SK-N-SH (cell line): Measurements from ENCODE around the gene MBD3L4.

Experiments
- EP300 ChIP-seq, 2 experiments: IDR thresholded peaks; 2 replicates each; pipeline versions ENCODE4 v1.4.0 to v1.6.1; 2012; ENCODE audit warnings: borderline replicate concordance in 1 of 2, low read depth in 1 of 2, low read length in 1 of 2
- FOSL2 ChIP-seq: IDR thresholded peaks from 2 replicates; pipeline ENCODE4 v1.4.0; 2012; ENCODE audit warnings: low read depth, mild to moderate bottlenecking, moderate library complexity, borderline replicate concordance
- GATA2 ChIP-seq: sonication (generic); formaldehyde crosslinking; IDR thresholded peaks from 2 replicates; pipeline ENCODE4 v1.5.0; 2020; ENCODE audit warnings: mild to moderate bottlenecking, missing genetic modification reagents
- MEF2A ChIP-seq: IDR thresholded peaks from 2 replicates; pipeline ENCODE4 v1.4.0; 2012; ENCODE audit warnings: low read depth, borderline replicate concordance
- MXI1 ChIP-seq: IDR thresholded peaks from 2 replicates; pipeline ENCODE4 v1.6.1; 2012; ENCODE audit warnings: mild to moderate bottlenecking, low read depth, low read length, improper control_type of control experiment
- POLR2AphosphoS5 ChIP-seq: IDR thresholded peaks from 2 replicates; pipeline ENCODE4 v1.6.1; 2012; ENCODE audit warnings: low read depth, low read length
- RAD21 ChIP-seq: IDR thresholded peaks from 2 replicates; pipeline ENCODE4 v1.6.1; 2012; ENCODE audit warnings: mild to moderate bottlenecking, low read length
- RCOR1 ChIP-seq: fragments of 150-350 bp; IDR thresholded peaks from 2 replicates; pipeline ENCODE4 v1.6.1; 2017; ENCODE audit warnings: antibody characterized with exemption, low read length
- REST ChIP-seq: IDR thresholded peaks from 2 replicates; pipeline ENCODE4 v1.6.1; 2012; ENCODE audit warnings: mild to moderate bottlenecking, low read depth, low read length, moderate library complexity
- RFX5 ChIP-seq: IDR thresholded peaks from 2 replicates; pipeline ENCODE4 v1.6.1; 2012; ENCODE audit warnings: mild to moderate bottlenecking, improper control_type of control experiment, low read length
- SIN3A ChIP-seq: IDR thresholded peaks from 2 replicates; pipeline ENCODE4 v1.6.1; 2012; ENCODE audit warnings: low read depth, mild to moderate bottlenecking, low read length, moderate library complexity, borderline replicate concordance
- TCF12 ChIP-seq: IDR thresholded peaks from 2 replicates; pipeline ENCODE4 v1.4.0; 2012
- TF ChIP-seq, protein P1 (sequence below): fragments of 200-600 bp; sonication (generic); IDR thresholded peaks from 2 replicates; pipeline ENCODE4 v1.6.1; 2017; ENCODE audit warnings: antibody characterized with exemption, mild to moderate bottlenecking, moderate library complexity

DNA sequence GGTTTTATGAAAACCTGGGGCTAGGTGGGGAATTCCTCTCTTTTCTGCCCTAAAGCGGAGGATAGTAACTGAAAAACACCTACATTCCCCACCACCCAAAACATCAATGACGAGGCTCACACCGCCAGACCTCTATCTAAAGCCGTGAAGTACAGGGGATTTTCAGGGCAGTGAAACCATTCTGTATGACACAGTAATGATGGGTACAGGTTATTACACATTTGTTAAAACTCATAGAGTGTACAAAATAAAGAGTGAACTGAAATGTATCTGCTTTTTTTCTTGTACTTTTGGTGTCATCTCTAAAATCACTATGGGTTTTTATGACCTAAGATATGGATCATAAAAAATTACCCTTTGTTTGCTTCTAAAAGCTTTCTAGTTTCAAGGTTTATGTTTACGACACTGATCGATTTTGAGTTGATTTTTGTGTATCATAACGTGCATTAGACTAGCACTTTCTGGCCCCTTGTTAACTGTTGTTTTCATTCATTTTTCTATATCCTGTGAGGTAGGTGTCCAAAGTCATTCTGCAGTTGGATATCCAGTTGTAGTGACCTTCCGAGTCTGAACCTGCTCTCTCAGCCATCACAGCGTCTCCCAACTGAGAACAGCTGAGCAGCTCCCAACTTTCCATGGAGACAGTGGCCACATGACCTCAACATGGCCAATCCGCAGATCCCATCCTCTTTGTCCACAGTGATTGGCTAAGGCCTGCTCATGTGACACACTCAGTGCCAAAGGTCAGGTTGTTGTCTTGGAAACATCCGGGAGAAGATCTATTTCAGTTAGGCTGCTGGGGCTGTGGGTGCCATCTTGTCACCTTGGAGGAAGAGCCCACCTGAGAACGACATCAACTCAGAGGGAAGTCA is 29.0 kb downstream of the MBD3L4 start:
- TF ChIP-seq POLR2AphosphoS5 (no peak), MEF2A (no peak), SIN3A (no peak), RFX5 (no peak), RAD21 (no peak), MXI1 (no peak), TCF12 (no peak), GATA2 (CRISPR knock-in tag) (no peak), REST (no peak), RCOR1 (no peak), FOSL2 (no peak), EP300 (IDR thresholded peaks at IDR 0.05; ENCODE audit: borderline replicate concordance in 1 of 2, low read depth in 1 of 2, low read length in 1 of 2) (no peak)
- TF ChIP-seq, protein P1, sequence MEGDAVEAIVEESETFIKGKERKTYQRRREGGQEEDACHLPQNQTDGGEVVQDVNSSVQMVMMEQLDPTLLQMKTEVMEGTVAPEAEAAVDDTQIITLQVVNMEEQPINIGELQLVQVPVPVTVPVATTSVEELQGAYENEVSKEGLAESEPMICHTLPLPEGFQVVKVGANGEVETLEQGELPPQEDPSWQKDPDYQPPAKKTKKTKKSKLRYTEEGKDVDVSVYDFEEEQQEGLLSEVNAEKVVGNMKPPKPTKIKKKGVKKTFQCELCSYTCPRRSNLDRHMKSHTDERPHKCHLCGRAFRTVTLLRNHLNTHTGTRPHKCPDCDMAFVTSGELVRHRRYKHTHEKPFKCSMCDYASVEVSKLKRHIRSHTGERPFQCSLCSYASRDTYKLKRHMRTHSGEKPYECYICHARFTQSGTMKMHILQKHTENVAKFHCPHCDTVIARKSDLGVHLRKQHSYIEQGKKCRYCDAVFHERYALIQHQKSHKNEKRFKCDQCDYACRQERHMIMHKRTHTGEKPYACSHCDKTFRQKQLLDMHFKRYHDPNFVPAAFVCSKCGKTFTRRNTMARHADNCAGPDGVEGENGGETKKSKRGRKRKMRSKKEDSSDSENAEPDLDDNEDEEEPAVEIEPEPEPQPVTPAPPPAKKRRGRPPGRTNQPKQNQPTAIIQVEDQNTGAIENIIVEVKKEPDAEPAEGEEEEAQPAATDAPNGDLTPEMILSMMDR: no peak
